ENCODE measurements around the gene EPHB2. TPM values are rescaled to one million over a fixed set of nuclear protein-coding genes. Genes with fewer than 3 reads are reported as not detected.

EPHB2 gene
- total RNA-seq, 1 donor from 2014 or later = 3.9 TPM

DNA sequence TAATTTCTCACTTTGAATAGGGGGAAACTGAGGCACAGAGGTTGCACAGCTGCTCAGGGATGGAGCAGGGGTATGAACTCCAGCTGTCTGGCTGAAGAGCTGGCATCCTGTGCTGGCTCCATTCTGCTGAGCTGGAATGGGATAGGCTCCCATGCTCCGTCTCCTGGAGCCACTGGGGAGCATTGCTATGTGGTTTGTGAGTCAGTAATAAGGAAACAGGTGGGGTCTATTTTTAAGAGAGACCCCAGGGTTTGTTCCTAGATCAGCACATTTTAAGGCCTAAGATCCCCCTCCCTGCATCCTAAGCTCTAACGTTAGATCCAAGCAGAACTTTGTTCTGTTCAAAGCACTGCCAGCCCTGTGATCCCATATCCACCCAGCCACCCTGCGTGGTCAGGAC is 189.8 kb downstream of the EPHB2 start:
- no peak for DNase-seq (ENCODE audit: extremely low spot score in 2 of 2)
- H3K4me3 ChIP-seq = no peak overlapping the region
- H3K27me3 ChIP-seq = no peaks in the 10 kb centered on the region
- H3K36me3 ChIP-seq = no peaks in the 10 kb centered on the region
- no peaks in the 10 kb centered on the region for H3K9me3 ChIP-seq
- H3K27ac ChIP-seq = no peak overlapping the region
- H3K4me1 ChIP-seq = no peaks in the 10 kb centered on the region
- TF ChIP-seq POLR2A (IDR thresholded peaks at IDR 0.05) (no peak), POLR2AphosphoS5 (IDR thresholded peaks at IDR 0.05; ENCODE audit: insufficient read depth in 1 of 2, low read depth in 1 of 2) (no peak), CTCF (IDR thresholded peaks at IDR 0.05) (no peak)
- intact Hi-C loops (cut with DNase I) = no loop called here

DNA sequence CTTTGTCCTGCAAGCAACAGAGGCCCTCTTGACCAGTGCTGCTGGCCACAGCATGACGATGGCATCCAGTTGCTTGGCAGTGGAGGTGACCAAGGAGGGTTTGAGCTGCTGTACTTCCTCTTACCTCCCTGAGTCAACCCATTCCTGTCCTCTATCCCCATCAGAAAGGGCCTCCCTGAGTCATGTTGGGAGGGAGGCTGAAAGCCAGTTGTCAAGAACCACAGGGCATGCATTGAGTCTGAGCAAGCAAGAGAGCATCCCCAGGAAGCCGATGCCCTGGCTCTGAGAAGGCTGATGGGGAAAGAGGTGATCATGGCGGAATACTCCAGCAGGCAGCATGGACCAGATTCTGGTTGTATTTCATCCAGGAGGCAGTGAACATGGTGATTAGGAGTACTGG is 192.5 kb downstream of the EPHB2 start:
- Histone ChIP-seq H3K4me1 (no peaks in the 10 kb centered on the region), H3K27ac (no peak overlapping the region), H3K36me3 (no peaks in the 10 kb centered on the region), H3K27me3 (no peaks in the 10 kb centered on the region), H3K4me3 (no peak overlapping the region), H3K9me3 (no peaks in the 10 kb centered on the region)
- DNase-seq (ENCODE audit: extremely low spot score in 2 of 2) = no peak
- intact Hi-C loops (cut with DNase I) = no loop called here
- TF ChIP-seq POLR2AphosphoS5 (IDR thresholded peaks at IDR 0.05; ENCODE audit: insufficient read depth in 1 of 2, low read depth in 1 of 2) = no peak

GRCh38 chr1:22906968-22907367 is 196.3 kb downstream of the EPHB2 start:
- no peaks in the 10 kb centered on the region for H3K9me3 ChIP-seq
- no peak overlapping the region for H3K27ac ChIP-seq
- H3K4me3 ChIP-seq = no peak overlapping the region
- intact Hi-C loops (cut with DNase I) = no loop called here
- DNase-seq (ENCODE audit: extremely low spot score in 2 of 2) = no peak
- H3K4me1 ChIP-seq = no peaks in the 10 kb centered on the region
- H3K27me3 ChIP-seq = no peaks in the 10 kb centered on the region
- TF ChIP-seq POLR2AphosphoS5 (IDR thresholded peaks at IDR 0.05; ENCODE audit: insufficient read depth in 1 of 2, low read depth in 1 of 2) (no peak), POLR2A (IDR thresholded peaks at IDR 0.05) (no peak), CTCF (IDR thresholded peaks at IDR 0.05) (no peak)
- no peaks in the 10 kb centered on the region for H3K36me3 ChIP-seq

- intact Hi-C loops (cut with DNase I) = no loop called here
- no peaks in the 10 kb centered on the region for H3K4me1 ChIP-seq
- no peak for TF ChIP-seq POLR2AphosphoS5 (IDR thresholded peaks at IDR 0.05; ENCODE audit: insufficient read depth in 1 of 2, low read depth in 1 of 2)
- no peak for TF ChIP-seq CTCF (IDR thresholded peaks at IDR 0.05)
- TF ChIP-seq POLR2A (IDR thresholded peaks at IDR 0.05) = no peak
- H3K4me3 ChIP-seq = no peak overlapping the region
- H3K36me3 ChIP-seq = no peaks in the 10 kb centered on the region
- no peaks in the 10 kb centered on the region for H3K9me3 ChIP-seq
- H3K27ac ChIP-seq = no peak overlapping the region
- H3K27me3 ChIP-seq = no peaks in the 10 kb centered on the region
- DNase-seq (ENCODE audit: extremely low spot score in 2 of 2) = no peak
Measured at GRCh38 chr1:22907528-22907927, 196.9 kb downstream of the EPHB2 start.

DNA sequence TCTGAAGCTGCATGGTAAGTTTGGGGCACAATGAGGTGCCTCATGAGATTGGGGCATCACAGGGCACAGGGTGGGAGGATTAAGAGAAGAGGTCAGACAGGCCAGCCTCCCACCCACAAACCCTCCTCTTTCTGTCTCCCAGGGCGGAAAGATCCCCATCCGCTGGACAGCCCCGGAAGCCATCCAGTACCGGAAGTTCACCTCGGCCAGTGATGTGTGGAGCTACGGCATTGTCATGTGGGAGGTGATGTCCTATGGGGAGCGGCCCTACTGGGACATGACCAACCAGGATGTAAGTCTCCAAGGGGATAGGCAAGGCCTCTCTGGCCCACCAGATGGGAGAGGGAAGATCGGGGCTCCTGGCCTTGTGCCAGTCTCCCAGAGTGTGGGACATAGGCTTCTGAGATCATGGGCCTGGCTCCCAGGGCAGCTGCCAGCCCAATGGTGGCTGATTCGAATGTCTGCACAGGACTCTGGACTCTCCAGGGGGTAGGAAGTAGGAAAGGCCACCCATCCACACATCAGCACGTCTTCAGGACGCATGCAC is 198.3 kb downstream of the EPHB2 start:
- H3K4me3 ChIP-seq = no peak overlapping the region
- no peaks in the 10 kb centered on the region for H3K9me3 ChIP-seq
- H3K27ac ChIP-seq = no peak overlapping the region
- intact Hi-C loops (cut with DNase I) = no loop called here
- H3K27me3 ChIP-seq = no peaks in the 10 kb centered on the region
- no peak for DNase-seq (ENCODE audit: extremely low spot score in 2 of 2)
- TF ChIP-seq POLR2A (IDR thresholded peaks at IDR 0.05) (no peak), POLR2AphosphoS5 (IDR thresholded peaks at IDR 0.05; ENCODE audit: insufficient read depth in 1 of 2, low read depth in 1 of 2) (no peak), CTCF (IDR thresholded peaks at IDR 0.05) (no peak)
- no peaks in the 10 kb centered on the region for H3K36me3 ChIP-seq
- H3K4me1 ChIP-seq = no peaks in the 10 kb centered on the region

Measured in vagina (tissue), 2 donors.